ENCODE results near the gene GNA15. TPM values are rescaled to one million over a fixed set of nuclear protein-coding genes. Genes with fewer than 3 reads are reported as not detected.
"Not testable (repeated sequence)": the region's sequence is repeated elsewhere in the genome, so short reads cannot be mapped to it uniquely, and the experiment has no call there.

GNA15 gene, protein sequence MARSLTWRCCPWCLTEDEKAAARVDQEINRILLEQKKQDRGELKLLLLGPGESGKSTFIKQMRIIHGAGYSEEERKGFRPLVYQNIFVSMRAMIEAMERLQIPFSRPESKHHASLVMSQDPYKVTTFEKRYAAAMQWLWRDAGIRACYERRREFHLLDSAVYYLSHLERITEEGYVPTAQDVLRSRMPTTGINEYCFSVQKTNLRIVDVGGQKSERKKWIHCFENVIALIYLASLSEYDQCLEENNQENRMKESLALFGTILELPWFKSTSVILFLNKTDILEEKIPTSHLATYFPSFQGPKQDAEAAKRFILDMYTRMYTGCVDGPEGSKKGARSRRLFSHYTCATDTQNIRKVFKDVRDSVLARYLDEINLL
- total RNA-seq (2022) (not detected in 2 replicates), Bru-seq, nascent RNA (percentile 3 among the genes with signal in this experiment), BruChase-seq, experiment 1, labeled RNA remaining after a 2-hour chase (percentile 6 among the genes with signal in this experiment), BruChase-seq, experiment 2, labeled RNA remaining after a 6-hour chase (not detected)
- long read RNA-seq: 0 reads

DNA sequence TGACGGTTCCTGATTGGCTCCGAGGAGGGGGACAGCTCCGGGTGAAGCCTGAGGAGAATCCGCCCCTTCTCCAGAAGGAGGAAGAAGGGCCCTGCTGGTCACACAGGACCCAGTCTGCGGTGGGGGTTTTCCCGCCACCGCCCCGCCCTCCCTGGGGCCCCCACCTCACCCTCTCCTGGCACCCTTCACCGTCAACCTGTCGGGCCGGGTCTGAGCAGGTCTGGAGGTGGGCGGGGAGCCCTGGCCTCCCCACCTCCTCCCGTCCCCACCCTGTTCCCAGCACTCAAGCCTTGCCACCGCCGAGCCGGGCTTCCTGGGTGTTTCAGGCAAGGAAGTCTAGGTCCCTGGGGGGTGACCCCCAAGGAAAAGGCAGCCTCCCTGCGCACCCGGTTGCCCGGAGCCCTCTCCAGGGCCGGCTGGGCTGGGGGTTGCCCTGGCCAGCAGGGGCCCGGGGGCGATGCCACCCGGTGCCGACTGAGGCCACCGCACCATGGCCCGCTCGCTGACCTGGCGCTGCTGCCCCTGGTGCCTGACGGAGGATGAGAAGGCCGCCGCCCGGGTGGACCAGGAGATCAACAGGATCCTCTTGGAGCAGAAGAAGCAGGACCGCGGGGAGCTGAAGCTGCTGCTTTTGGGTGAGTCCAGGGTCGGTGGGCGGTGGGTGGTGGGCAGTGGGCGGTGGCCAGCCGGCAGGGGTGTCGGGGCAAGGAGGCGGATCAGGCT lies at the start of gene GNA15:
Gene GNA15 (plus strand): TSS at position 73 of the 723 bp plus-strand sequence. CDS start 418 bp downstream, at position 491.
- no peak within 1 kb of the TSS for H3K4me3 ChIP-seq (ENCODE audit: low read depth, low read length)
- H3K9me3 ChIP-seq: no peaks in the 10 kb centered on the region
- H3K36me3 ChIP-seq (ENCODE audit: control insufficient read depth, insufficient read depth, low read length): no peaks in the 10 kb centered on the region
- DNase-seq: no peak
- TF ChIP-seq, protein P1, sequence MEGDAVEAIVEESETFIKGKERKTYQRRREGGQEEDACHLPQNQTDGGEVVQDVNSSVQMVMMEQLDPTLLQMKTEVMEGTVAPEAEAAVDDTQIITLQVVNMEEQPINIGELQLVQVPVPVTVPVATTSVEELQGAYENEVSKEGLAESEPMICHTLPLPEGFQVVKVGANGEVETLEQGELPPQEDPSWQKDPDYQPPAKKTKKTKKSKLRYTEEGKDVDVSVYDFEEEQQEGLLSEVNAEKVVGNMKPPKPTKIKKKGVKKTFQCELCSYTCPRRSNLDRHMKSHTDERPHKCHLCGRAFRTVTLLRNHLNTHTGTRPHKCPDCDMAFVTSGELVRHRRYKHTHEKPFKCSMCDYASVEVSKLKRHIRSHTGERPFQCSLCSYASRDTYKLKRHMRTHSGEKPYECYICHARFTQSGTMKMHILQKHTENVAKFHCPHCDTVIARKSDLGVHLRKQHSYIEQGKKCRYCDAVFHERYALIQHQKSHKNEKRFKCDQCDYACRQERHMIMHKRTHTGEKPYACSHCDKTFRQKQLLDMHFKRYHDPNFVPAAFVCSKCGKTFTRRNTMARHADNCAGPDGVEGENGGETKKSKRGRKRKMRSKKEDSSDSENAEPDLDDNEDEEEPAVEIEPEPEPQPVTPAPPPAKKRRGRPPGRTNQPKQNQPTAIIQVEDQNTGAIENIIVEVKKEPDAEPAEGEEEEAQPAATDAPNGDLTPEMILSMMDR (IDR thresholded peaks at IDR 0.05; ENCODE audit: insufficient read depth in 1 of 2, low read depth in 1 of 2, low read length in 1 of 2, severe bottlenecking in 1 of 2, unreplicated experiment in 1 of 2): no peak
- BruUV-seq (replicated peaks): no TSS peak
- ChIA-PET POLR2A (no interaction called here), CTCF (no interaction called here)
- H3K27ac Mint-ChIP-seq (ENCODE audit: unreplicated experiment): no peak within 1 kb of the TSS
- no peak within 1 kb of the TSS for H3K4me3 Mint-ChIP-seq (ENCODE audit: unreplicated experiment)
- no peaks in the 10 kb centered on the region for H3K9me3 Mint-ChIP-seq (ENCODE audit: unreplicated experiment)
- H3K27me3 ChIP-seq (replicated peaks; ENCODE audit: control insufficient read depth, insufficient read depth, low read length): no peaks in the 10 kb centered on the region
- no peaks in the 10 kb centered on the region for H3K4me1 Mint-ChIP-seq (ENCODE audit: low read depth, unreplicated experiment)
- no peaks in the 10 kb centered on the region for H3K4me1 ChIP-seq
- no peaks in the 10 kb centered on the region for H3K27me3 Mint-ChIP-seq (ENCODE audit: insufficient read depth, unreplicated experiment)
- H3K36me3 Mint-ChIP-seq (ENCODE audit: insufficient read depth, unreplicated experiment): no peaks in the 10 kb centered on the region
- intact Hi-C loops (cut with micrococcal nuclease; ENCODE audit: unreplicated experiment): no loop called here

DNA sequence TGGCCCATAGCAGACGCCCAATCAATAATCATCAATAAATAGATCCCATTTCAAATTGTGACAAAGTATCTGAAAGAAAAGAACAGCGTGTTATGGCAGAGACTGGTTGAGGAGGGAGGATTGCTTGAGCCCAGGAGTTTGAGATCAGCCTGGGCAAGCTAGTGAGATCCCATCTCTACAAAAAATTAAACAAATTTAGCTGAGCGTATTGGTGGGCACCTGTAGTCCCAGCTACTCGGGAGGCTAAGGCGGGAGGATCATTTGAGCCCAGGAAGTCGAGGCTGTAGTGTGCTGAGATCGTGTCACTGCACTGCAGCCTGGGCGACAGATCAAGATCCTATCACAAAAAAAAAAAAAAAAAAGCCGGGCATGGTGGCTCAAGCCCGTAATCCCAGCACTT lies 48.1 kb upstream of the GNA15 start:
- H3K4me3 Mint-ChIP-seq (ENCODE audit: unreplicated experiment): no peak overlapping the region
- H3K27me3 ChIP-seq (replicated peaks; ENCODE audit: control insufficient read depth, insufficient read depth, low read length): no peaks in the 10 kb centered on the region
- POLR2A ChIA-PET: interaction anchor here (0.7 kb wide), 1 partner anchor 124 kb away, joined by 6 read pairs; no protein-coding TSS in a partner anchor
- intact Hi-C loops (cut with micrococcal nuclease; ENCODE audit: unreplicated experiment): no loop called here
- H3K27ac Mint-ChIP-seq (ENCODE audit: unreplicated experiment): no peak overlapping the region
- H3K36me3 ChIP-seq (ENCODE audit: control insufficient read depth, insufficient read depth, low read length): no peaks in the 10 kb centered on the region
- DNase-seq: no peak
- TF ChIP-seq, protein P1 (IDR thresholded peaks at IDR 0.05; ENCODE audit: insufficient read depth in 1 of 2, low read depth in 1 of 2, low read length in 1 of 2, severe bottlenecking in 1 of 2, unreplicated experiment in 1 of 2): no peak
- H3K9me3 Mint-ChIP-seq (ENCODE audit: unreplicated experiment): no peaks in the 10 kb centered on the region
- no peaks in the 10 kb centered on the region for H3K4me1 Mint-ChIP-seq (ENCODE audit: low read depth, unreplicated experiment)
- no peak overlapping the region for H3K4me3 ChIP-seq (ENCODE audit: low read depth, low read length)
- CTCF ChIA-PET: no interaction called here
- no TSS peak for BruUV-seq (replicated peaks)
- H3K9me3 ChIP-seq: no peaks in the 10 kb centered on the region
- no peaks in the 10 kb centered on the region for H3K27me3 Mint-ChIP-seq (ENCODE audit: insufficient read depth, unreplicated experiment)
- H3K36me3 Mint-ChIP-seq (ENCODE audit: insufficient read depth, unreplicated experiment): no peaks in the 10 kb centered on the region
- H3K4me1 ChIP-seq: peaks cover 28% of the 10 kb centered on the region

DNA sequence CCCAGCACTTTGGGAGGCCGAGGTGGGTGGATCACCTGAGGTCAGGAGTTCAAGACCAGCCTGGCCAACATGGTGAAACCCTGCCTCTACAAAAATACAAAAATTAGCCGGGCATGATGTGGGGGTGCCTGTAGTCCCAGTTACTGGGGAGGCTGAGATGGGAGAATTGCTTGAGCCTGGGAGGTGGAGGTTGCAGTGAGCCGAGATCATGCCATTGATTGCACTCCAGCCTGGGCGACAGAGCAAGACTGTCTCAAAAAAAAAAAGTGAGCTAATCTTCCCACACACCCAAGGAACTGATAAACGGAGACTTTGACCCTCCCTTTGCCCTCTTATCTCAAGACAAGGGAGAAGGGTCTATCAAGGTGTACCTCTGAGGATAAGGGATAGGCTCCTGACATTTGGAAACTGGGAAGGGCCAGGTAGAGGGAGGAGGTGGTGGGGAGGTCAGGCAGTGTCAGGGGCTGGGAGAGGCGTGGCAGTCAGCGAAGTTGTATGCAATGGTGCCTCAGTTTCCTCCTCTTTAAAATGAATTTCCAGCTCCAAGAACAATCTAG lies 46.5 kb upstream of the GNA15 start:
- H3K4me1 ChIP-seq: peaks cover 31% of the 10 kb centered on the region
- POLR2A ChIA-PET: interaction anchor here (0.7 kb wide), 1 partner anchor 137 kb away, joined by 3 read pairs; no protein-coding TSS in a partner anchor
- BruUV-seq (replicated peaks); H3K9me3 ChIP-seq; H3K4me3 ChIP-seq (ENCODE audit: low read depth, low read length); H3K36me3 Mint-ChIP-seq (ENCODE audit: insufficient read depth, unreplicated experiment); H3K27me3 Mint-ChIP-seq (ENCODE audit: insufficient read depth, unreplicated experiment); H3K36me3 ChIP-seq (ENCODE audit: control insufficient read depth, insufficient read depth, low read length); H3K27me3 ChIP-seq (replicated peaks; ENCODE audit: control insufficient read depth, insufficient read depth, low read length); H3K27ac Mint-ChIP-seq (ENCODE audit: unreplicated experiment); H3K4me3 Mint-ChIP-seq (ENCODE audit: unreplicated experiment); intact Hi-C loops (cut with micrococcal nuclease; ENCODE audit: unreplicated experiment); H3K9me3 Mint-ChIP-seq (ENCODE audit: unreplicated experiment); H3K4me1 Mint-ChIP-seq (ENCODE audit: low read depth, unreplicated experiment): not testable (repeated sequence)
- peak; percentile 50 to 71 for DNase-seq
- CTCF ChIA-PET: interaction anchor here (1.0 to 1.3 kb wide), 3 partner anchors 15 to 139 kb away, joined by 4 read pairs; no protein-coding TSS in a partner anchor

Measured in Caco-2 (cell line).